Liver (tissue), 9 donors: ENCODE data around the gene COL5A1. TPM values are rescaled to one million over a fixed set of nuclear protein-coding genes. Genes with fewer than 3 reads are reported as not detected.

Source experiments
- DNase-seq: peaks from one replicate; pipeline ENCODE4 v3.0.0-alpha.2; 2017; ENCODE audit warnings: low spot score
- H3K27ac ChIP-seq, 2 donors: one replicate each; pipeline ENCODE4 v1.7.0; 2013; ENCODE audit warnings: inconsistent platforms in 2 of 2, low read length in 2 of 2, control low read depth in 1 of 2, low read depth in 1 of 2, mild to moderate bottlenecking in 1 of 2
- H3K27me3 ChIP-seq, 4 donors: one replicate each; pipeline versions ENCODE4 v1.6.1 to v1.7.0; 2013; ENCODE audit warnings: low read length in 3 of 4, inconsistent platforms in 1 of 4, mild to moderate bottlenecking in 1 of 4, moderate library complexity in 1 of 4; ENCODE audit not compliant: control insufficient read depth in 4 of 4, insufficient read depth in 4 of 4
- H3K36me3 ChIP-seq, 4 donors: one replicate each; pipeline versions ENCODE4 v1.6.1 to v1.7.0; 2013; ENCODE audit warnings: low read length in 3 of 4, mild to moderate bottlenecking in 3 of 4, low read depth in 1 of 4, moderate library complexity in 1 of 4; ENCODE audit not compliant: control insufficient read depth in 4 of 4, insufficient read depth in 3 of 4
- H3K4me1 ChIP-seq, 4 donors: one replicate each; pipeline versions ENCODE4 v1.6.1 to v1.7.0; 2013; ENCODE audit warnings: low read length in 3 of 4, mild to moderate bottlenecking in 3 of 4, moderate library complexity in 1 of 4; ENCODE audit not compliant: control insufficient read depth in 4 of 4, insufficient read depth in 4 of 4
- H3K4me3 ChIP-seq, 3 donors: one replicate each; pipeline versions ENCODE4 v1.6.1 to v1.7.0; 2013; ENCODE audit warnings: low read length in 3 of 3, control low read depth in 1 of 3, low read depth in 1 of 3, mild to moderate bottlenecking in 1 of 3
- H3K9ac ChIP-seq, 2 donors: one replicate each; pipeline ENCODE4 v1.7.0; 2013; ENCODE audit warnings: low read length in 2 of 2, mild to moderate bottlenecking in 2 of 2, moderate library complexity in 2 of 2, control low read depth in 1 of 2, low read depth in 1 of 2
- H3K9me3 ChIP-seq, 4 donors: one replicate each; pipeline versions ENCODE4 v1.6.1 to v1.7.0; 2013; ENCODE audit warnings: low read length in 3 of 4; ENCODE audit not compliant: control insufficient read depth in 4 of 4
- FOXA1 ChIP-seq: IDR thresholded peaks from 2 replicates; pipeline ENCODE4 v1.6.1; 2016; ENCODE audit warnings: antibody characterized with exemption
- FOXA2 ChIP-seq: IDR thresholded peaks from 2 replicates; pipeline ENCODE4 v1.6.1; 2016; ENCODE audit warnings: antibody characterized with exemption
- HNF4A ChIP-seq, 2 donors: conservative IDR thresholded peaks; 2 replicates each; pipeline ENCODE4 v1.6.1; 2016; ENCODE audit warnings: antibody characterized with exemption in 2 of 2, mild to moderate bottlenecking in 2 of 2
- HNF4G ChIP-seq: IDR thresholded peaks from 2 replicates; pipeline ENCODE4 v1.6.1; 2016; ENCODE audit warnings: antibody characterized with exemption
- JUND ChIP-seq, 2 donors: IDR thresholded peaks; 2 replicates each; pipeline ENCODE4 v1.6.1; 2016; ENCODE audit warnings: antibody characterized with exemption in 2 of 2
- RAD21 ChIP-seq, 2 donors: IDR thresholded peaks; 2 replicates each; pipeline ENCODE4 v1.6.1; 2016; ENCODE audit warnings: antibody characterized with exemption in 2 of 2, mild to moderate bottlenecking in 2 of 2
- RXRA ChIP-seq, 2 donors: IDR thresholded peaks; 2 replicates each; pipeline ENCODE4 v1.6.1; 2017 to 2018; ENCODE audit warnings: antibody characterized with exemption in 2 of 2, mild to moderate bottlenecking in 1 of 2
- SP1 ChIP-seq: IDR thresholded peaks from 2 replicates; pipeline ENCODE4 v1.6.1; 2018; ENCODE audit warnings: antibody characterized with exemption, mild to moderate bottlenecking
- TAF1 ChIP-seq: conservative IDR thresholded peaks from 2 replicates; pipeline ENCODE4 v1.6.1; 2016; ENCODE audit warnings: antibody characterized with exemption, mild to moderate bottlenecking
- YY1 ChIP-seq: IDR thresholded peaks from 2 replicates; pipeline ENCODE4 v1.6.1; 2016; ENCODE audit warnings: antibody characterized with exemption, mild to moderate bottlenecking
- WGBS: extraction: QIAGEN DNeasy Blood & Tissue Kit; methylation state at CpG from one replicate; pipeline ENCODE4 v1.1.7; 2013; 5-methylcytosine and 5-hydroxymethylcytosine counted together
- polyA plus RNA-seq, 2 donors: library from polyadenylated mRNA; stranded (reverse) in 1 of 2; unstranded in 1 of 2; fragments of 200-250 nt in 1 of 2; fragments of >200 nt in 1 of 2; fragmentation: Nextera tagmentation in 1 of 2; extraction: Ambion mirVana in 1 of 2; gene quantifications; one replicate each; pipeline versions ENCODE4 v1.2.1 to v1.2.3, GENCODE V29; 2013 to 2015
- total RNA-seq, 2 donors: library from RNA; depleted of rRNA; stranded (reverse); fragments of >200 nt; gene quantifications; one replicate each; pipeline ENCODE4 v1.2.3, GENCODE V29; 2014
- TF ChIP-seq, protein P1 (sequence below): IDR thresholded peaks from 2 replicates; pipeline ENCODE4 v1.6.1; 2016; ENCODE audit warnings: antibody characterized with exemption
- TF ChIP-seq, protein P2 (sequence below): IDR thresholded peaks from 2 replicates; pipeline ENCODE4 v1.6.1; 2016; ENCODE audit warnings: antibody characterized with exemption
- TF ChIP-seq, protein P3 (sequence below): IDR thresholded peaks from 2 replicates; pipeline ENCODE4 v1.6.1; 2016; ENCODE audit warnings: antibody characterized with exemption
- TF ChIP-seq, protein P4 (sequence below): IDR thresholded peaks from 2 replicates; pipeline ENCODE4 v1.6.1; 2016; ENCODE audit warnings: antibody characterized with exemption, mild to moderate bottlenecking
- TF ChIP-seq, protein P5 (sequence below): fragments of 150-350 bp; IDR thresholded peaks from 2 replicates; pipeline ENCODE4 v1.5.1; 2017; ENCODE audit warnings: improper control_type of control experiment, low read depth, low read length; ENCODE audit not compliant: missing input control
- donor health status: healthy.
- donor health status: healthy.
- donor health status: healthy.
- donor health status: healthy.
- donor health status: healthy.

COL5A1 gene
- total and polyA plus RNA-seq, 4 donors = 0.67 to 15.6 (median 11.2) TPM

DNA sequence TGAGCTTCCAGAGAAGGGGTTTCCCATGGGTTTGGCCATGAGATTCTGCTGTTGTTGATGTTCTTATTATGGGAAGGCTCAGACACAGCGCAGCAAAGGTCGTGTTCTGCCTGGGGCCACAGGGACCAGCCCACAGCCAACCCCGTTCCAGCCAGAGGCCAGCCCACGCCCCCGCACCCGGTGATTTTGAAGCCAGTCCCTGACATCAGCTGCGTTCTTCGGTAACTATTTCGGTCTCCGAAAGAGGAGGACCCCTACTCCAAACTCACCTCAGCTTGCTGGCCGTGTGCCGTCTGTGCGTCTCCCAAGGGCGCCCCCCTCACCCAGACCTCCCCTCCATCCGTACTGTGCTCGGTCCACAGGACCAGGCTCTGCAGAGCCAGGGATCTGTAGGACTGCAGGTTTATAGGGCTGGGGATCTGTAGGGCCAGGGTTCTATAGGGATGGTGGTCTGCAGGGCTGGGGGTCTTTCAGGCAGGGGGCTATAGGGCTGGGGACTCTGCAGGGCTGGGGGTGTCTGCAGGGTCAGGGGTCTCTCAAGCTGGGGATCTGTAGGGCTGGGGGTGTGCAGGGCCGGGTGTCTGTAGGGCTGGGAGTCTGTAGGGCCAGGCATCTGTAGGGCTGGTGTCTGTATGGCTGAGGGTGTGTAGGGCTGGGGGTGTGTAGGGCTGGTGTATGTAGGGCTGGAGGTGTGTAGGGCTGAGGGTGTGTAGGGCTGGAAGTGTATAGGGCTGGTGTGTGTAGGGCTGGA is 11.8 kb downstream of the COL5A1 start:
- H3K4me3 ChIP-seq = no peak overlapping the region
- no peaks in the 10 kb centered on the region for H3K27me3 ChIP-seq
- H3K9ac ChIP-seq = no peak overlapping the region
- no peaks in the 10 kb centered on the region for H3K9me3 ChIP-seq
- TF ChIP-seq FOXA2 (no peak), HNF4G (no peak), RXRA (IDR thresholded peaks at IDR 0.05) (no peak), HNF4A (conservative IDR thresholded peaks at IDR 0.05) (no peak), FOXA1 (no peak), JUND (IDR thresholded peaks at IDR 0.05) (no peak), RAD21 (IDR thresholded peaks at IDR 0.05) (no peak), TAF1 (no peak)
- TF ChIP-seq, protein P1, sequence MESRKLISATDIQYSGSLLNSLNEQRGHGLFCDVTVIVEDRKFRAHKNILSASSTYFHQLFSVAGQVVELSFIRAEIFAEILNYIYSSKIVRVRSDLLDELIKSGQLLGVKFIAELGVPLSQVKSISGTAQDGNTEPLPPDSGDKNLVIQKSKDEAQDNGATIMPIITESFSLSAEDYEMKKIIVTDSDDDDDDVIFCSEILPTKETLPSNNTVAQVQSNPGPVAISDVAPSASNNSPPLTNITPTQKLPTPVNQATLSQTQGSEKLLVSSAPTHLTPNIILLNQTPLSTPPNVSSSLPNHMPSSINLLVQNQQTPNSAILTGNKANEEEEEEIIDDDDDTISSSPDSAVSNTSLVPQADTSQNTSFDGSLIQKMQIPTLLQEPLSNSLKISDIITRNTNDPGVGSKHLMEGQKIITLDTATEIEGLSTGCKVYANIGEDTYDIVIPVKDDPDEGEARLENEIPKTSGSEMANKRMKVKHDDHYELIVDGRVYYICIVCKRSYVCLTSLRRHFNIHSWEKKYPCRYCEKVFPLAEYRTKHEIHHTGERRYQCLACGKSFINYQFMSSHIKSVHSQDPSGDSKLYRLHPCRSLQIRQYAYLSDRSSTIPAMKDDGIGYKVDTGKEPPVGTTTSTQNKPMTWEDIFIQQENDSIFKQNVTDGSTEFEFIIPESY = no peak
- TF ChIP-seq, protein P2, sequence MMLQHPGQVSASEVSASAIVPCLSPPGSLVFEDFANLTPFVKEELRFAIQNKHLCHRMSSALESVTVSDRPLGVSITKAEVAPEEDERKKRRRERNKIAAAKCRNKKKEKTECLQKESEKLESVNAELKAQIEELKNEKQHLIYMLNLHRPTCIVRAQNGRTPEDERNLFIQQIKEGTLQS = no peak
- TF ChIP-seq, protein P3, sequence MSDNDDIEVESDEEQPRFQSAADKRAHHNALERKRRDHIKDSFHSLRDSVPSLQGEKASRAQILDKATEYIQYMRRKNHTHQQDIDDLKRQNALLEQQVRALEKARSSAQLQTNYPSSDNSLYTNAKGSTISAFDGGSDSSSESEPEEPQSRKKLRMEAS = no peak
- TF ChIP-seq, protein P4, sequence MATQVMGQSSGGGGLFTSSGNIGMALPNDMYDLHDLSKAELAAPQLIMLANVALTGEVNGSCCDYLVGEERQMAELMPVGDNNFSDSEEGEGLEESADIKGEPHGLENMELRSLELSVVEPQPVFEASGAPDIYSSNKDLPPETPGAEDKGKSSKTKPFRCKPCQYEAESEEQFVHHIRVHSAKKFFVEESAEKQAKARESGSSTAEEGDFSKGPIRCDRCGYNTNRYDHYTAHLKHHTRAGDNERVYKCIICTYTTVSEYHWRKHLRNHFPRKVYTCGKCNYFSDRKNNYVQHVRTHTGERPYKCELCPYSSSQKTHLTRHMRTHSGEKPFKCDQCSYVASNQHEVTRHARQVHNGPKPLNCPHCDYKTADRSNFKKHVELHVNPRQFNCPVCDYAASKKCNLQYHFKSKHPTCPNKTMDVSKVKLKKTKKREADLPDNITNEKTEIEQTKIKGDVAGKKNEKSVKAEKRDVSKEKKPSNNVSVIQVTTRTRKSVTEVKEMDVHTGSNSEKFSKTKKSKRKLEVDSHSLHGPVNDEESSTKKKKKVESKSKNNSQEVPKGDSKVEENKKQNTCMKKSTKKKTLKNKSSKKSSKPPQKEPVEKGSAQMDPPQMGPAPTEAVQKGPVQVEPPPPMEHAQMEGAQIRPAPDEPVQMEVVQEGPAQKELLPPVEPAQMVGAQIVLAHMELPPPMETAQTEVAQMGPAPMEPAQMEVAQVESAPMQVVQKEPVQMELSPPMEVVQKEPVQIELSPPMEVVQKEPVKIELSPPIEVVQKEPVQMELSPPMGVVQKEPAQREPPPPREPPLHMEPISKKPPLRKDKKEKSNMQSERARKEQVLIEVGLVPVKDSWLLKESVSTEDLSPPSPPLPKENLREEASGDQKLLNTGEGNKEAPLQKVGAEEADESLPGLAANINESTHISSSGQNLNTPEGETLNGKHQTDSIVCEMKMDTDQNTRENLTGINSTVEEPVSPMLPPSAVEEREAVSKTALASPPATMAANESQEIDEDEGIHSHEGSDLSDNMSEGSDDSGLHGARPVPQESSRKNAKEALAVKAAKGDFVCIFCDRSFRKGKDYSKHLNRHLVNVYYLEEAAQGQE = no peak
- no peak overlapping the region for H3K27ac ChIP-seq
- no peaks in the 10 kb centered on the region for H3K4me1 ChIP-seq
- DNase-seq = no peak
- WGBS = 86% methylated on average over 17 of the region's 17 CpGs
- H3K36me3 ChIP-seq = no peaks in the 10 kb centered on the region

DNA sequence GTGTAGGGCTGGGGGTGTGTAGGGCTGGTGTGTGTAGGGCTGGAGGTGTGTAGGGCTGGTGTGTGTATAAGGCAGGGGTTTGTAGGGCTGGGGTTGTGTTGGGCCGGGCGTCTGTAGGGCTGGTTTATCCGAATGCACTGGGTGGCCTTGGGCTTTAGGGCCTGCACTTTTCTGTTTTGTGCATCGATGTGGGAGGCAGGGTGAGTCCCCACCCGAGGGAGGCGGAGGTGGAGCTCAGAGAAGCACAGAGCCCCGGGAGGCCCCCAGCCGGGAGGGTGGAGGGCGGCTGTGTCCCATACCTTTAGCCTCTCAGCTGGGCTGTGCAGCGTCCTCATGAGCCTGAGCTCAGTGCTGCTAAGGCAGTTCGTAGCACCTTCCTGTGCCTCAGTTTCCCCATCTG is 13.5 kb downstream of the COL5A1 start:
- Histone ChIP-seq H3K4me1 (no peaks in the 10 kb centered on the region), H3K9me3 (no peaks in the 10 kb centered on the region), H3K27me3 (no peaks in the 10 kb centered on the region), H3K4me3 (no peak overlapping the region), H3K27ac (no peak overlapping the region), H3K9ac (no peak overlapping the region), H3K36me3 (no peaks in the 10 kb centered on the region)
- no peak for DNase-seq
- TF ChIP-seq, protein P2 = no peak
- TF ChIP-seq, protein P3 = no peak
- TF ChIP-seq RXRA (IDR thresholded peaks at IDR 0.05) = no peak
- TF ChIP-seq YY1 = no peak
- TF ChIP-seq SP1 = no peak
- TF ChIP-seq HNF4A (conservative IDR thresholded peaks at IDR 0.05) = no peak
- TF ChIP-seq JUND (IDR thresholded peaks at IDR 0.05) = no peak
- TF ChIP-seq, protein P5, sequence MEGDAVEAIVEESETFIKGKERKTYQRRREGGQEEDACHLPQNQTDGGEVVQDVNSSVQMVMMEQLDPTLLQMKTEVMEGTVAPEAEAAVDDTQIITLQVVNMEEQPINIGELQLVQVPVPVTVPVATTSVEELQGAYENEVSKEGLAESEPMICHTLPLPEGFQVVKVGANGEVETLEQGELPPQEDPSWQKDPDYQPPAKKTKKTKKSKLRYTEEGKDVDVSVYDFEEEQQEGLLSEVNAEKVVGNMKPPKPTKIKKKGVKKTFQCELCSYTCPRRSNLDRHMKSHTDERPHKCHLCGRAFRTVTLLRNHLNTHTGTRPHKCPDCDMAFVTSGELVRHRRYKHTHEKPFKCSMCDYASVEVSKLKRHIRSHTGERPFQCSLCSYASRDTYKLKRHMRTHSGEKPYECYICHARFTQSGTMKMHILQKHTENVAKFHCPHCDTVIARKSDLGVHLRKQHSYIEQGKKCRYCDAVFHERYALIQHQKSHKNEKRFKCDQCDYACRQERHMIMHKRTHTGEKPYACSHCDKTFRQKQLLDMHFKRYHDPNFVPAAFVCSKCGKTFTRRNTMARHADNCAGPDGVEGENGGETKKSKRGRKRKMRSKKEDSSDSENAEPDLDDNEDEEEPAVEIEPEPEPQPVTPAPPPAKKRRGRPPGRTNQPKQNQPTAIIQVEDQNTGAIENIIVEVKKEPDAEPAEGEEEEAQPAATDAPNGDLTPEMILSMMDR = no peak
- 70% methylated on average over 11 of the region's 11 CpGs for WGBS
